ENCODE data around the gene VWF. TPM values are rescaled to one million over a fixed set of nuclear protein-coding genes. Genes with fewer than 3 reads are reported as not detected.

Gene VWF
- total RNA-seq, 2 donors from 2014 or later: 189 to 331 TPM

- Histone ChIP-seq H3K27ac (no peak overlapping the region), H3K27me3 (no peaks in the 10 kb centered on the region), H3K4me3 (no peak overlapping the region), H3K9me3 (no peaks in the 10 kb centered on the region), H3K4me1 (peaks cover 0 to 4% of the 10 kb centered on the region in 2 donors), H3K36me3 (no peaks in the 10 kb centered on the region)
- no peak for DNase-seq (ENCODE audit: low spot score)
- TF ChIP-seq CTCF (IDR thresholded peaks at IDR 0.05): no peak
Measured at GRCh38 chr12:5985471-5985870, 139.0 kb downstream of the VWF start.

GRCh38 chr12:5984873-5985272 lies 139.6 kb downstream of the VWF start:
- no peaks in the 10 kb centered on the region for H3K9me3 ChIP-seq
- peaks cover 0 to 4% of the 10 kb centered on the region in 2 donors for H3K4me1 ChIP-seq
- no peaks in the 10 kb centered on the region for H3K36me3 ChIP-seq
- DNase-seq (ENCODE audit: low spot score): no peak
- no peak overlapping the region for H3K27ac ChIP-seq
- H3K4me3 ChIP-seq: no peak overlapping the region
- no peak for TF ChIP-seq CTCF (IDR thresholded peaks at IDR 0.05)
- H3K27me3 ChIP-seq: no peaks in the 10 kb centered on the region

GRCh38 chr12:5982106-5982505 lies 142.4 kb downstream of the VWF start:
- no peaks in the 10 kb centered on the region for H3K9me3 ChIP-seq
- no peak overlapping the region for H3K27ac ChIP-seq
- TF ChIP-seq CTCF (IDR thresholded peaks at IDR 0.05): no peak
- H3K4me1 ChIP-seq: no peaks in the 10 kb centered on the region
- DNase-seq (ENCODE audit: low spot score): no peak
- no peak overlapping the region for H3K4me3 ChIP-seq
- no peaks in the 10 kb centered on the region for H3K36me3 ChIP-seq
- H3K27me3 ChIP-seq: no peaks in the 10 kb centered on the region

GRCh38 chr12:5977556-5977955 lies 146.9 kb downstream of the VWF start:
- Histone ChIP-seq H3K36me3 (peaks cover 9% of the 10 kb centered on the region), H3K9me3 (no peaks in the 10 kb centered on the region), H3K27ac (no peak overlapping the region), H3K27me3 (no peaks in the 10 kb centered on the region), H3K4me1 (peaks cover 0 to 9% of the 10 kb centered on the region in 2 donors), H3K4me3 (no peak overlapping the region)
- DNase-seq (ENCODE audit: low spot score): no peak
- TF ChIP-seq CTCF (IDR thresholded peaks at IDR 0.05): no peak

GRCh38 chr12:5976711-5977110 lies 147.8 kb downstream of the VWF start:
- peaks cover 0 to 9% of the 10 kb centered on the region in 2 donors for H3K4me1 ChIP-seq
- no peak for TF ChIP-seq CTCF (IDR thresholded peaks at IDR 0.05)
- peaks cover 9% of the 10 kb centered on the region for H3K36me3 ChIP-seq

GRCh38 chr12:5976196-5976595 lies 148.3 kb downstream of the VWF start:
- Histone ChIP-seq H3K27ac (no peak overlapping the region), H3K9me3 (no peaks in the 10 kb centered on the region), H3K4me3 (no peak overlapping the region), H3K4me1 (peaks cover 0 to 9% of the 10 kb centered on the region in 2 donors), H3K36me3 (peaks cover 9% of the 10 kb centered on the region), H3K27me3 (no peaks in the 10 kb centered on the region)
- TF ChIP-seq CTCF (IDR thresholded peaks at IDR 0.05): no peak
- DNase-seq (ENCODE audit: low spot score): no peak

More at GRCh38 chr12:5976711-5977110, 147.8 kb downstream of the VWF start:
- no peak for DNase-seq (ENCODE audit: low spot score)
- no peaks in the 10 kb centered on the region for H3K9me3 ChIP-seq
- H3K27ac ChIP-seq: no peak overlapping the region
- no peaks in the 10 kb centered on the region for H3K27me3 ChIP-seq
- H3K4me3 ChIP-seq: no peak overlapping the region
